Heart right ventricle (tissue), 16 donors: ENCODE data around the gene KIF26B. TPM values are rescaled to one million over a fixed set of nuclear protein-coding genes. Genes with fewer than 3 reads are reported as not detected.

Experiments used
- ATAC-seq, 8 donors: fragments of 200-7000 bp; cut with Tn5 transposase; one replicate each; pipeline ENCODE4 v1.9.1; 2020; ENCODE audit warnings: mild to moderate bottlenecking in 8 of 8, moderate library complexity in 8 of 8, moderate number of reproducible peaks in 1 of 8
- DNase-seq, 2 donors: peaks; one replicate each; pipeline ENCODE4 v3.0.0-alpha.2; 2020
- H3K27ac ChIP-seq, 10 donors: fragments of 200-600 bp; sonication (generic) in 2 of 10; one replicate each; pipeline versions ENCODE4 v1.5.0 to v1.8.0; 2020 to 2022; ENCODE audit warnings: mild to moderate bottlenecking in 3 of 10
- H3K27me3 ChIP-seq, 7 donors: fragments of 200-600 bp; one replicate each; pipeline ENCODE4 v1.8.0; 2021 to 2022; ENCODE audit warnings: mild to moderate bottlenecking in 2 of 7
- H3K36me3 ChIP-seq, 9 donors: fragments of 200-600 bp; sonication (generic) in 1 of 9; one replicate each; pipeline versions ENCODE4 v1.5.0 to v1.8.0; 2020 to 2022; ENCODE audit warnings: mild to moderate bottlenecking in 2 of 9
- H3K4me1 ChIP-seq, 9 donors: fragments of 200-600 bp; sonication (generic) in 1 of 9; one replicate each; pipeline versions ENCODE4 v1.5.0 to v1.8.0; 2020 to 2022; ENCODE audit warnings: mild to moderate bottlenecking in 4 of 9
- H3K4me3 ChIP-seq, 10 donors: fragments of 200-600 bp; sonication (generic) in 2 of 10; one replicate each; pipeline versions ENCODE4 v1.5.0 to v1.8.0; 2020 to 2022; ENCODE audit warnings: mild to moderate bottlenecking in 7 of 10, moderate library complexity in 2 of 10
- H3K9me3 ChIP-seq, 11 donors: fragments of 200-600 bp in 10 of 11; sonication (generic) in 2 of 11; one replicate each; pipeline versions ENCODE4 v1.5.0 to v1.8.0; 2013 to 2022; ENCODE audit warnings: mild to moderate bottlenecking in 2 of 11, control low read depth in 1 of 11, moderate library complexity in 1 of 11
- WGBS, 2 donors: extraction: QIAGEN DNeasy Blood & Tissue Kit; methylation state at CpG; one replicate each; pipeline ENCODE4 v1.1.7; 2013; ENCODE audit warnings: inconsistent platforms in 1 of 2; 5-methylcytosine and 5-hydroxymethylcytosine counted together
- intact Hi-C, 10 donors: fragments of 100-400 bp; cut with DNase I; formaldehyde crosslinking; loops; one replicate each; pipeline versions ENCODE4 v1.11.1 to v1.14.2; 2022
- polyA plus RNA-seq, 2 donors: library from polyadenylated mRNA; stranded (reverse); fragments of 200-250 nt; gene quantifications; one replicate each; pipeline ENCODE4 v1.2.3, GENCODE V29; 2013
- total RNA-seq, 10 donors: library from RNA; stranded (reverse); fragmentation: NEBNext Ultra II Directional in 3 of 10; extraction: Animal tissue kit (Norgen Biotek cat#: 25700) in 3 of 10; gene quantifications; one replicate each; pipeline versions ENCODE4 v1.2.1 to v1.2.4, GENCODE V29; 2021 to 2023
- TF ChIP-seq, protein P1 (sequence below), 9 donors: fragments of 200-600 bp; sonication (generic) in 2 of 9; IDR thresholded peaks; one replicate each; pipeline versions ENCODE4 v1.5.0 to v1.8.0; 2021 to 2022; ENCODE audit warnings: antibody characterized with exemption in 9 of 9, mild to moderate bottlenecking in 5 of 9, moderate library complexity in 1 of 9
- donor health status: Arrhythmogenic right ventricular cardiomyopathy.
- donor health status: ischemic (EF 13 %, LVEDD 7.1; RV severe dilation, severe dysfunction).
- donor health status: healthy with polysubstance abuse.
- donor health status: DM: no; HTN: yes; CAD: no.
- donor health status: DM: no; HTN: no; CAD: no.
- donor health status: ischemic (EF 25% LVEDD 6.9; RV normal size, moderate dysfunction).
- donor health status: ischemic (EF 25% LVEDD 5.7; RV mildly dilated, moderate dysfunction).
- donor health status: healthy.
- donor health status: DM: yes; HTN: yes; CAD: no.
- donor health status: Ischemic cardiomyopathy.
- donor health status: ischemic (EF 35%, LVEDD 5.7; RV mildly dilated, moderate dysfunction).
- donor health status: nonischemic (EF 11% LVEDD 7.7; RV severe dilation, severe dysfunction).
- donor health status: DM: yes; HTN: yes; CAD: no.
- donor health status: PGD.
- donor health status: ischemic (EF 29% LVEDD 5.4; RV normal size, mild dysfunction).
- donor health status: nonischemic (EF 23%, LVEDD 6.1; RV moderate dilation, normal function).

KIF26B gene
- total and polyA plus RNA-seq, 12 donors, result 0.66 to 8.8 (median 2.8) TPM

- peaks cover 0 to 8% (median 0%) of the 10 kb centered on the region in 9 donors for H3K4me1 ChIP-seq
- H3K27ac ChIP-seq, result no peak overlapping the region
- H3K9me3 ChIP-seq, result no peaks in the 10 kb centered on the region
- no peak for ATAC-seq
- 94 to 98% methylated on average over 9 of the region's 9 CpGs for WGBS, 2 donors
- peaks cover 0 to 5% (median 0%) of the 10 kb centered on the region in 7 donors for H3K27me3 ChIP-seq
- no peak for DNase-seq
- H3K36me3 ChIP-seq, result no peaks in the 10 kb centered on the region
- intact Hi-C loops, result no loop called here
- no peak overlapping the region for H3K4me3 ChIP-seq
- TF ChIP-seq, protein P1, sequence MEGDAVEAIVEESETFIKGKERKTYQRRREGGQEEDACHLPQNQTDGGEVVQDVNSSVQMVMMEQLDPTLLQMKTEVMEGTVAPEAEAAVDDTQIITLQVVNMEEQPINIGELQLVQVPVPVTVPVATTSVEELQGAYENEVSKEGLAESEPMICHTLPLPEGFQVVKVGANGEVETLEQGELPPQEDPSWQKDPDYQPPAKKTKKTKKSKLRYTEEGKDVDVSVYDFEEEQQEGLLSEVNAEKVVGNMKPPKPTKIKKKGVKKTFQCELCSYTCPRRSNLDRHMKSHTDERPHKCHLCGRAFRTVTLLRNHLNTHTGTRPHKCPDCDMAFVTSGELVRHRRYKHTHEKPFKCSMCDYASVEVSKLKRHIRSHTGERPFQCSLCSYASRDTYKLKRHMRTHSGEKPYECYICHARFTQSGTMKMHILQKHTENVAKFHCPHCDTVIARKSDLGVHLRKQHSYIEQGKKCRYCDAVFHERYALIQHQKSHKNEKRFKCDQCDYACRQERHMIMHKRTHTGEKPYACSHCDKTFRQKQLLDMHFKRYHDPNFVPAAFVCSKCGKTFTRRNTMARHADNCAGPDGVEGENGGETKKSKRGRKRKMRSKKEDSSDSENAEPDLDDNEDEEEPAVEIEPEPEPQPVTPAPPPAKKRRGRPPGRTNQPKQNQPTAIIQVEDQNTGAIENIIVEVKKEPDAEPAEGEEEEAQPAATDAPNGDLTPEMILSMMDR (IDR thresholded peaks at IDR 0.05), result no peak
These were observed 40.6 kb downstream of the KIF26B start for GRCh38 chr1:245195398-245195797.

GRCh38 chr1:245197121-245197520 is 42.3 kb downstream of the KIF26B start:
- Histone ChIP-seq H3K36me3 (no peaks in the 10 kb centered on the region), H3K9me3 (no peaks in the 10 kb centered on the region), H3K4me1 (peaks cover 0 to 8% (median 0%) of the 10 kb centered on the region in 9 donors), H3K4me3 (no peak overlapping the region), H3K27ac (no peak overlapping the region), H3K27me3 (peaks cover 0 to 5% (median 0%) of the 10 kb centered on the region in 7 donors)
- intact Hi-C loops, result no loop called here
- TF ChIP-seq, protein P1 (IDR thresholded peaks at IDR 0.05), result no peak
- no peak for DNase-seq
- 78 to 80% methylated on average over 3 of the region's 3 CpGs for WGBS, 2 donors
- ATAC-seq, result no peak

GRCh38 chr1:245197911-245198379 is 43.2 kb downstream of the KIF26B start:
- peaks cover 0 to 8% (median 0%) of the 10 kb centered on the region in 9 donors for H3K4me1 ChIP-seq
- H3K27ac ChIP-seq, result no peak overlapping the region
- no peak overlapping the region for H3K4me3 ChIP-seq
- intact Hi-C loops, result no loop called here
- DNase-seq (no peak), ATAC-seq (no peak)
- TF ChIP-seq, protein P1 (IDR thresholded peaks at IDR 0.05), result no peak
- WGBS, 2 donors, result 0 to 2% methylated on average over 1 of the region's 1 CpG
- no peaks in the 10 kb centered on the region for H3K36me3 ChIP-seq
- no peaks in the 10 kb centered on the region for H3K9me3 ChIP-seq
- H3K27me3 ChIP-seq, result peaks cover 0 to 5% (median 0%) of the 10 kb centered on the region in 7 donors

DNA sequence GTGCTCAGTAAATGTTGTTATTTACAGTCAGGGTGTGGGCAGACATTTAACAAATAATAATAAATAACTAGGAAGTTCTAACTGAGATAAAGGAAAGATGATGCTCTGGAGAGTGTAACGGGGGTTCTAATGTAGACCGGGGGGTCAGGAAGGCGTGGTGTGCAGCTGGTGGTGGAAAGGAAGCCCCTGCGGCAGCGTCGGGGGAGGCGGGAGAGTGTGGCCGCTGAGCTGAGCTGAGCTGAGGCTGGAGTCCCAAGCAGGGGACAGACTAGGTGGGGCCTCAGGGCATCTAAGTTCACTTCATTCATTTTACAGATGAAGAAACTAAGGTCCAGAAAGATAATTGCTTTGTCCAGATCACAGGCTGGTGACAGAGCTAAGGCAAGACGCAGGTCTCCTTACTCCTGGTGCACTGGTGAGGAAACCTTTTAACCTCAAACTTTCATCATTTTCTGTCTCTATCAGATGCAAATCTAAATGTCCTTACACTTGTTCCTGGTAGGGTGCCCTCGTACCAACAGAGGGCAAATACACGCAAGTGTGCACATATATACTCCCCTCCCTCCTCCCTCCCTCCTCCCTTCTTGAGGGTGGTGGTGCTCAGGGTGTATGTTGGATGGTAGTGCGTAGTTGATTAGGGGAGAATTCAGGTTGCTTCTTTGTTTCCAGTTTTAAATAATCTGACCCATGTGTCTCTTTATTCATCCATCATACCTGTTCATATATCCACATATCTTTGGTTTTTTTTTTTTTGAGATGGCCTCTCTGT is 44.1 kb downstream of the KIF26B start:
- Histone ChIP-seq H3K27ac (no peak overlapping the region), H3K27me3 (peaks cover 0 to 5% (median 0%) of the 10 kb centered on the region in 7 donors), H3K36me3 (no peaks in the 10 kb centered on the region), H3K9me3 (no peaks in the 10 kb centered on the region), H3K4me3 (no peak overlapping the region), H3K4me1 (peaks cover 0 to 8% (median 0%) of the 10 kb centered on the region in 9 donors)
- 59 to 62% methylated on average over 12 of the region's 12 CpGs for WGBS, 2 donors
- no peak for DNase-seq
- no peak for ATAC-seq
- TF ChIP-seq, protein P1 (IDR thresholded peaks at IDR 0.05), result no peak
- intact Hi-C loops, result no loop called here
